Tongue (tissue), 2 donors: Measurements from ENCODE around the gene CCDC30. TPM values are rescaled to one million over a fixed set of nuclear protein-coding genes. Genes with fewer than 3 reads are reported as not detected.
A peak's percentile ranks its signal among the peaks of the same experiment; 100 is the strongest.
"Not testable (repeated sequence)": the region's sequence is repeated elsewhere in the genome, so short reads cannot be mapped to it uniquely, and the experiment has no call there.

Experiments
- DNase-seq: peaks from one replicate; pipeline ENCODE4 v3.0.0-alpha.2; 2015
- total RNA-seq: library from RNA; depleted of rRNA; stranded (reverse); fragments of >200 nt; gene quantifications from one replicate; pipeline ENCODE4 v1.2.3, GENCODE V29; 2014

CCDC30 gene
- total RNA-seq, 1 donor from 2014 or later = 5.1 TPM

GRCh38 chr1:42453386-42453785 lies 9.7 kb upstream of the CCDC30 start:
- DNase-seq = no peak

GRCh38 chr1:42454403-42454802 lies 8.7 kb upstream of the CCDC30 start:
- DNase-seq = no peak

- peak; percentile 92 for DNase-seq
Observed at GRCh38 chr1:42456010-42456753, 6.9 kb upstream of the CCDC30 start, which contains the start of the genes PPCS and ZMYND12. Gene PPCS, plus strand, starts transcription at chr1:42456543. Its CDS starts 23 bp downstream, at chr1:42456566. Gene ZMYND12, minus strand, starts transcription at chr1:42456022. Its CDS starts 25 bp downstream, at chr1:42455997.

- DNase-seq = peak; percentile 57
Observed at GRCh38 chr1:42456754-42457089, 6.4 kb upstream of the CCDC30 start.

- DNase-seq = no peak
Observed at GRCh38 chr1:42461196-42461595, 1.9 kb upstream of the CCDC30 start.

- DNase-seq = no peak
Observed at GRCh38 chr1:42463921-42464320, 835 bp downstream of the CCDC30 start.

GRCh38 chr1:42466030-42466429 lies 2.9 kb downstream of the CCDC30 start:
- DNase-seq = no peak

- no peak for DNase-seq
Observed at GRCh38 chr1:42469727-42470126, 6.6 kb downstream of the CCDC30 start.

- no peak for DNase-seq
Observed at GRCh38 chr1:42476605-42477004, 13.5 kb downstream of the CCDC30 start.

- DNase-seq = not testable (repeated sequence)
Observed at GRCh38 chr1:42477354-42477753, 14.3 kb downstream of the CCDC30 start.

- no peak for DNase-seq
Observed at GRCh38 chr1:42477775-42478174, 14.7 kb downstream of the CCDC30 start.

- no peak for DNase-seq
Observed at GRCh38 chr1:42479621-42480020, 16.5 kb downstream of the CCDC30 start.

GRCh38 chr1:42480921-42481320 lies 17.8 kb downstream of the CCDC30 start:
- DNase-seq = no peak

GRCh38 chr1:42482635-42483153 lies 19.6 kb downstream of the CCDC30 start:
- no peak for DNase-seq

- peak; percentile 67 for DNase-seq
Observed at GRCh38 chr1:42484382-42484781, 21.3 kb downstream of the CCDC30 start.

GRCh38 chr1:42490237-42490636 lies 27.2 kb downstream of the CCDC30 start:
- DNase-seq = no peak

GRCh38 chr1:42502031-42502430 lies 38.9 kb downstream of the CCDC30 start:
- not testable (repeated sequence) for DNase-seq

GRCh38 chr1:42504535-42505128 lies 41.5 kb downstream of the CCDC30 start:
- DNase-seq = no peak

- DNase-seq = no peak
Observed at GRCh38 chr1:42506576-42506975, 43.5 kb downstream of the CCDC30 start.

GRCh38 chr1:42511581-42512155 lies 48.6 kb downstream of the CCDC30 start:
- DNase-seq = not testable (repeated sequence)

- no peak for DNase-seq
Observed at GRCh38 chr1:42518908-42519307, 55.8 kb downstream of the CCDC30 start.

- DNase-seq = no peak
Observed at GRCh38 chr1:42523171-42523570, 60.1 kb downstream of the CCDC30 start.

- DNase-seq = no peak
Observed at GRCh38 chr1:42524330-42524729, 61.2 kb downstream of the CCDC30 start.
